ENCODE results near the gene ALPK1. TPM values are rescaled to one million over a fixed set of nuclear protein-coding genes. Genes with fewer than 3 reads are reported as not detected.

The ALPK1 gene
- total and polyA plus RNA-seq, 2 of the 4 experiments (the other 2 are of a cell fraction) = 3.3 to 7.9 TPM

DNA sequence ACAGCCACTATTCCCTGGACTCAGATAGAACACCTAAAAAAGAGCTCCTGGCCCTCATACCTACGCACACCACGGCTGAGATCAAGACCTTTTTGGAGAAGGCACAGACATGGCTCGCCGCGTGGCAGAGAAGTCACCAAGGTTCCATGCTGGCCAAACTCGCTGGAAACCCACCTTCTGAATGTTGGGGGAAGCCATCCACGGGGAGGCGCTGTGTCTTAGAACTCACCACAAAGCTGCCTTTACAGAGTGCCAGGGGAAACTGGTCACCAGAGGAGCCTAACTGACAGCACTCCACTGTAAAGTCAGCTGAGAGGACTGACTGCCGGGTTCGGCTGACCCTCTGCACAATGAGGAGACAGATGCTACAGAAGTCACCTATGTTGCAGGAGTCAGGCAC, 120.9 kb downstream of the ALPK1 start:
- Histone ChIP-seq H3K18ac (ENCODE audit: low read depth, low read length) (no peak overlapping the region), H3K27ac (ENCODE audit: insufficient read depth, low read length) (no peak overlapping the region), H4K20me1 (ENCODE audit: insufficient read depth, low read length) (no peaks in the 10 kb centered on the region), H4K8ac (ENCODE audit: low read depth in 2 of 2, low read length in 2 of 2) (no peak overlapping the region), H3K4me2 (ENCODE audit: low read depth, low read length) (no peak overlapping the region), H4K91ac (ENCODE audit: insufficient read depth, low read depth, low read length) (no peak overlapping the region), H3K36me3 (ENCODE audit: control insufficient read depth, insufficient read depth, low read length) (peaks cover 1% of the 10 kb centered on the region; the same call in 1 of the 2 replicates), H3K9me1 (ENCODE audit: insufficient read depth, low read length) (no peaks in the 10 kb centered on the region), H4K5ac (ENCODE audit: low read depth, low read length) (no peak overlapping the region), H2BK120ac (ENCODE audit: low read depth, low read length) (no peak overlapping the region), H3K14ac (replicated peaks; ENCODE audit: low read depth, low read length) (no peak overlapping the region), H2BK5ac (ENCODE audit: low read depth, low read length, poor library complexity, severe bottlenecking) (no peak overlapping the region), H3K4me3 (ENCODE audit: insufficient read depth, low read depth, low read length) (no peak overlapping the region), H2BK15ac (ENCODE audit: low read depth, low read length) (no peak overlapping the region), H3K9me3 (ENCODE audit: control insufficient read depth, insufficient read depth, low read length) (no peaks in the 10 kb centered on the region), H3K27me3 (ENCODE audit: control insufficient read depth, insufficient read depth, low read length) (no peaks in the 10 kb centered on the region), H3K4ac (ENCODE audit: low read depth, low read length) (no peak overlapping the region), H3K79me1 (ENCODE audit: low read depth in 1 of 2, low read length in 2 of 2) (no peaks in the 10 kb centered on the region), H3K23ac (ENCODE audit: low read depth, low read length) (no peak overlapping the region), H2BK20ac (ENCODE audit: low read depth, low read length) (no peak overlapping the region), H3K56ac (ENCODE audit: extremely low read depth, insufficient read depth, low read length) (no peak overlapping the region), H2AK5ac (ENCODE audit: low read depth, low read length) (no peak overlapping the region), H2AK9ac (replicated peaks; ENCODE audit: low read depth, low read length, poor library complexity) (no peak overlapping the region), H3K4me1 (ENCODE audit: control insufficient read depth, insufficient read depth, low read length) (no peaks in the 10 kb centered on the region; the same call in 1 of the 2 replicates), H2AFZ (replicated peaks; ENCODE audit: low read length, poor library complexity) (no peak overlapping the region), H3K9ac (ENCODE audit: low read depth, low read length) (no peak overlapping the region)
- ChIA-PET POLR2A (ENCODE audit: unreplicated experiment) (no interaction called here), CTCF (interaction anchor here (0.6 kb wide), 1 partner anchor 1967 kb away, joined by 7 read pairs; no protein-coding TSS in a partner anchor)
- DNase-seq (no peak), ATAC-seq (ENCODE audit: low read depth) (no peak)
- WGBS, 2 experiments (ENCODE audit: extremely low coverage in 2 of 2, insufficient read length in 1 of 2) = 57% methylated on average over 8 of the region's 10 CpGs; no CpG with 5 or more reads in 1 of the 2 experiments
- in situ Hi-C loops (cut with MboI; ENCODE audit: low sequenced_read_pairs) (no loop called here), intact Hi-C loops (cut with micrococcal nuclease) (no loop called here), dilution Hi-C loops (cut with HindIII; ENCODE audit: low sequenced_read_pairs, unreplicated experiment) (no loop called here)
- no TSS peak for BruUV-seq (replicated peaks)
- TF ChIP-seq, protein P1, sequence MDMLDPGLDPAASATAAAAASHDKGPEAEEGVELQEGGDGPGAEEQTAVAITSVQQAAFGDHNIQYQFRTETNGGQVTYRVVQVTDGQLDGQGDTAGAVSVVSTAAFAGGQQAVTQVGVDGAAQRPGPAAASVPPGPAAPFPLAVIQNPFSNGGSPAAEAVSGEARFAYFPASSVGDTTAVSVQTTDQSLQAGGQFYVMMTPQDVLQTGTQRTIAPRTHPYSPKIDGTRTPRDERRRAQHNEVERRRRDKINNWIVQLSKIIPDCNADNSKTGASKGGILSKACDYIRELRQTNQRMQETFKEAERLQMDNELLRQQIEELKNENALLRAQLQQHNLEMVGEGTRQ (IDR thresholded peaks at IDR 0.05; ENCODE audit: low read depth, low read length) = no peak
- no peak for TF ChIP-seq CHD1 (IDR thresholded peaks at IDR 0.05; ENCODE audit: low read depth, low read length)
- TF ChIP-seq RCOR1 (IDR thresholded peaks at IDR 0.05; ENCODE audit: insufficient replicate concordance, low read length) = no peak
- no peak for TF ChIP-seq NFE2L2 (IDR thresholded peaks at IDR 0.05; ENCODE audit: low read depth, low read length)
- no peak for TF ChIP-seq RFX5 (IDR thresholded peaks at IDR 0.05; ENCODE audit: low read depth, low read length)
- TF ChIP-seq POLR2A (IDR thresholded peaks at IDR 0.05; ENCODE audit: low read depth, low read length) = no peak
